ENCODE results near the gene SH3GL1.
"Not testable (repeated sequence)": the region's sequence is repeated elsewhere in the genome, so short reads cannot be mapped to it uniquely, and the experiment has no call there.

Gene SH3GL1

GRCh38 chr19:4338441-4339355 lies 61.6 kb downstream of the SH3GL1 start, which contains the start of gene STAP2:
Gene STAP2, minus strand, starts transcription at chr19:4338827. Its CDS starts 74 bp downstream, at chr19:4338753.
- DNase-seq: no peak

- DNase-seq: peak; percentile 15
Observed at GRCh38 chr19:4337906-4338440, 62.4 kb downstream of the SH3GL1 start.

- DNase-seq: no peak
Observed at GRCh38 chr19:4334929-4335570, 65.3 kb downstream of the SH3GL1 start.

- DNase-seq: no peak
Observed at GRCh38 chr19:4329858-4330257, 70.5 kb downstream of the SH3GL1 start.

GRCh38 chr19:4328991-4329681 lies 71.2 kb downstream of the SH3GL1 start:
- DNase-seq: not testable (repeated sequence)

- DNase-seq: peak; percentile 95
Observed at GRCh38 chr19:4328243-4328990, 71.9 kb downstream of the SH3GL1 start.

GRCh38 chr19:4327877-4328242 lies 72.5 kb downstream of the SH3GL1 start:
- no peak for DNase-seq

- DNase-seq: peak; percentile 55
Observed at GRCh38 chr19:4327252-4327876, 73.0 kb downstream of the SH3GL1 start.

GRCh38 chr19:4326837-4327251 lies 73.5 kb downstream of the SH3GL1 start:
- no peak for DNase-seq

- no peak for DNase-seq
Observed at GRCh38 chr19:4326215-4326836, 74.0 kb downstream of the SH3GL1 start.

- DNase-seq: no peak
Observed at GRCh38 chr19:4324228-4324627, 76.1 kb downstream of the SH3GL1 start.

GRCh38 chr19:4323692-4324091 lies 76.7 kb downstream of the SH3GL1 start:
- no peak for DNase-seq

GRCh38 chr19:4322942-4323665 lies 77.2 kb downstream of the SH3GL1 start:
- no peak for DNase-seq

- no peak for DNase-seq
Observed at GRCh38 chr19:4320419-4320818, 79.9 kb downstream of the SH3GL1 start.

GRCh38 chr19:4319067-4319718 lies 81.2 kb downstream of the SH3GL1 start:
- no peak for DNase-seq

- no peak for DNase-seq
Observed at GRCh38 chr19:4318460-4318859, 81.9 kb downstream of the SH3GL1 start.

- no peak for DNase-seq
Observed at GRCh38 chr19:4316956-4317355, 83.4 kb downstream of the SH3GL1 start.

GRCh38 chr19:4313847-4314490 lies 86.4 kb downstream of the SH3GL1 start:
- no peak for DNase-seq
